Left lung (tissue), 10 donors: Measurements from ENCODE around the gene CYBA. TPM values are rescaled to one million over a fixed set of nuclear protein-coding genes. Genes with fewer than 3 reads are reported as not detected.

ENCODE experiments used
- ATAC-seq: fragments of 200-7000 bp; cut with Tn5 transposase; one replicate; pipeline ENCODE4 v1.9.1; 2020; ENCODE audit warnings: moderate library complexity
- DNase-seq, 4 donors: peaks; one replicate each; pipeline ENCODE4 v3.0.0-alpha.2; 2013 to 2020
- H3K27ac ChIP-seq, 2 donors: fragments of 200-600 bp; sonication (generic) in 1 of 2; one replicate each; pipeline versions ENCODE4 v1.5.0 to v1.8.0; 2020 to 2021
- H3K27me3 ChIP-seq, 2 donors: fragments of 200-600 bp; sonication (generic) in 1 of 2; one replicate each; pipeline versions ENCODE4 v1.5.0 to v1.8.0; 2020 to 2021
- H3K36me3 ChIP-seq, 2 donors: fragments of 200-600 bp; sonication (generic) in 1 of 2; one replicate each; pipeline versions ENCODE4 v1.5.0 to v1.8.0; 2020 to 2021
- H3K4me1 ChIP-seq, 2 donors: fragments of 200-600 bp; one replicate each; pipeline ENCODE4 v1.8.0; 2021
- H3K4me3 ChIP-seq, 2 donors: fragments of 200-600 bp; sonication (generic) in 1 of 2; one replicate each; pipeline versions ENCODE4 v1.5.0 to v1.8.0; 2020 to 2021; ENCODE audit warnings: mild to moderate bottlenecking in 1 of 2
- H3K9me3 ChIP-seq, 2 donors: fragments of 200-600 bp; sonication (generic) in 1 of 2; one replicate each; pipeline versions ENCODE4 v1.5.0 to v1.8.0; 2020 to 2021
- CTCF ChIP-seq, 2 donors: fragments of 200-600 bp; sonication (generic) in 1 of 2; IDR thresholded peaks; one replicate each; pipeline versions ENCODE4 v1.5.0 to v1.8.0; 2021; ENCODE audit warnings: antibody characterized with exemption in 2 of 2
- intact Hi-C, 2 donors: fragments of 100-400 bp; cut with DNase I; formaldehyde crosslinking; loops; one replicate each; pipeline versions ENCODE4 v1.11.2 to v1.14.2; 2022
- polyA plus RNA-seq, 6 donors: library from polyadenylated mRNA; unstranded; fragments of 120-200 nt; gene quantifications; one replicate each; pipeline ENCODE4 v1.2.1, GENCODE V29; 2013; ENCODE audit not compliant: insufficient read length in 6 of 6
- total RNA-seq, 2 donors: library from RNA; stranded (reverse); fragmentation: NEBNext Ultra II Directional; extraction: Animal tissue kit (Norgen Biotek cat#: 25700); gene quantifications; one replicate each; pipeline ENCODE4 v1.2.1, GENCODE V29; 2021
- donor health status: DM: no; HTN: yes; CAD: no.
- donor health status: DM: no; HTN: no; CAD: no.

Gene CYBA
- total and polyA plus RNA-seq, 8 donors, result 48.8 to 396 (median 77.3) TPM

GRCh38 chr16:88677721-88678120 lies 26.9 kb upstream of the CYBA start:
- intact Hi-C loops, result no loop called here
- peaks cover 3 to 42% of the 10 kb centered on the region in 2 donors for H3K27me3 ChIP-seq
- no peaks in the 10 kb centered on the region for H3K9me3 ChIP-seq
- peaks cover 0 to 39% of the 10 kb centered on the region in 2 donors for H3K36me3 ChIP-seq
- ATAC-seq (no peak), DNase-seq (no peak)
- no peak overlapping the region for H3K4me3 ChIP-seq
- no peak overlapping the region for H3K27ac ChIP-seq
- TF ChIP-seq CTCF (IDR thresholded peaks at IDR 0.05), result no peak
- H3K4me1 ChIP-seq, result peaks cover 0 to 24% of the 10 kb centered on the region in 2 donors

DNA sequence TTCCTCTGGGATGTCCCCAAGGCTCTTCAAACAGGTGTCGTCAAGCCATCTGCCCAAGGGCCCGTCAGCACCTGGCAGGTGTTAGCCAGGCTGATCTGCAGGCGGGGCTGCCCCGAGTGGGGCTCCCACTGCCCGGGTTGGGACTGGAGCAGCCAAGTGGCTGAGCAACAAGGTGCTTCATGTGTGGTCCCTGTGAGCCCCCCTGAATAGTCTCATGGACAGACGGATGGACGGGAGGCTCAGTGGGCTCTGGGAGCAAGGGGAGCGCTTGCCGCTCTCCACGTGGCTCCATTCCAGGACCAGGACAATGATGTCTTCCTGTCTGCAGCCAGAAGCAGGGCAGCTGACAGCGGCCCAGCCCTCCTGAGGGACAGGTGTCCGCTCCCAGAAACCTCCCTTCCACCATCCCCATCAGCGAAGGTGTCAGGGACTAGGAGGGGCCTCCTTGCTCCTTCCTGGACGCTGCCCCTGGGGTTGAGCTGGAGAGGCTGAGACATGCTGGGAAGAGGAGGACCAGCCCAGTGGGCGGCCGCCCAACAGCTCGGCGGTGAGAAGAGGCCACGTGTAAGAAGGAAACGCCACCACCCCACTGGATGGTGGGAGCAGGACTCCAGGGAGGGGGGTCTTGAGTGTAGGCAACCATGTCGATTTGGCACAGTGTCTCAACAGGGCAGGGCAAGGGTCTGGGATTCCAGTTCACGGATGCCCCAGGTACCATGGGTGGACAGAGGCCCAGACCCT lies 25.8 kb upstream of the CYBA start:
- Histone ChIP-seq H3K9me3 (no peaks in the 10 kb centered on the region), H3K4me1 (peaks cover 0 to 16% of the 10 kb centered on the region in 2 donors), H3K4me3 (no peak overlapping the region), H3K27me3 (peaks cover 3 to 35% of the 10 kb centered on the region in 2 donors), H3K36me3 (peaks cover 0 to 43% of the 10 kb centered on the region in 2 donors), H3K27ac (no peak overlapping the region)
- DNase-seq (no peak), ATAC-seq (no peak)
- TF ChIP-seq CTCF (IDR thresholded peaks at IDR 0.05), result no peak
- intact Hi-C loops, result no loop called here

DNA sequence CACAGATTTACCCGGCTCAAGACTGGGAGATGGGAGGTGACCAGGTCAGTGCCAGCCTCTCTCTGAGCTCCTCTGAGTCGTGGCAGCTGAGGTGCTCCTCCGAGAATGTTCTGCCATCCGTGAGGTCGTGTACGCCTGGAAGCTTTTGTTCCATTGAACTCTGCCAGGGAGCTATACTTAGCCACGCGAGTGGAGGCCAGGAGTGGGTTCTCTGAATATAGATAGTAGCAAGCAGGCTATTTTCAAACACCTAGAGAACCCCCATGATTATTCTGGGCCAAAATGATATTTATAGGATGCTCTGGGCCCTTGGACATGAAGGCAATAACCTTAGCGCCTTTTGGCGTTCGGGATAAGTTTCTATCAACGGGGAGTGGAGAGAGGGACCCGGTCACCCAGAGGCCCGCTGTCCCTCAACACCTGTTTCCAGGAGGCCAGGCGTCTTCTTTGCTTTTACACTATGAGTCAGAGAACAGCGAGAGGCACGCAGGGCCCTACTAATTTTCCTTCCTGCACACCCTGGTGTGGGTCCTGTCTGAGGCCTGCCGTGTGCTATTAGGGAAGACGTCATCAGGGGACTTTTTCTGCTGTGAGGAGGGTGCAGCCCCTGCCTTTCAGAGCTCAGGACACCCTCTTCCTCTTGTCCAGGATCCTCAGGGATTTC lies 23.0 kb upstream of the CYBA start:
- no peak overlapping the region for H3K27ac ChIP-seq
- H3K27me3 ChIP-seq, result peaks cover 0 to 20% of the 10 kb centered on the region in 2 donors
- no peaks in the 10 kb centered on the region for H3K4me1 ChIP-seq
- H3K36me3 ChIP-seq, result peaks cover 0 to 43% of the 10 kb centered on the region in 2 donors
- H3K9me3 ChIP-seq, result no peaks in the 10 kb centered on the region
- DNase-seq (no peak), ATAC-seq (no peak)
- no peak overlapping the region for H3K4me3 ChIP-seq
- TF ChIP-seq CTCF (IDR thresholded peaks at IDR 0.05), result no peak
- intact Hi-C loops, result no loop called here

DNA sequence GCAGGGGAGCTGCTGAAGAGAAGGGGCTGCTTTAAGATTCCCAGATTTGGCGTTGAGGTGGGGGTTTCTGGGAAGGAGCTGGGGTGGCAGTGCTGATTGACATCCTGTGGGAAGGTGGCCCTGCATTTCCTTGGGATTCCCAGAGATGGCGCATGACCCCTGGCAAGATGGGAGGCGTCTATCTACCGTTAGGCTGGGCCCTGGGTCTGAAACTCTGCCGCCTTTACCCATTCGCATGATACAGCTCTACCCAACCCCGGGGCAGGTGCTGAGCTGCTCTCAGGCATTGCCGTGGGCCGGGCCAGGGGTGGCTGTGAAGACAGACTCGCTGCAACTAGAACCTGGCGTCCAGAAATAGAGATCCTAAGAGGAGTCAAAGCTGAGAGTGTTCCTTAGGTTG lies 21.9 kb upstream of the CYBA start:
- Histone ChIP-seq H3K36me3 (peaks cover 0 to 32% of the 10 kb centered on the region in 2 donors), H3K27me3 (peaks cover 0 to 10% of the 10 kb centered on the region in 2 donors), H3K9me3 (no peaks in the 10 kb centered on the region), H3K27ac (no peak overlapping the region), H3K4me1 (no peaks in the 10 kb centered on the region), H3K4me3 (no peak overlapping the region)
- no peak for TF ChIP-seq CTCF (IDR thresholded peaks at IDR 0.05)
- intact Hi-C loops, result no loop called here
- no peak for ATAC-seq
- no peak for DNase-seq

DNA sequence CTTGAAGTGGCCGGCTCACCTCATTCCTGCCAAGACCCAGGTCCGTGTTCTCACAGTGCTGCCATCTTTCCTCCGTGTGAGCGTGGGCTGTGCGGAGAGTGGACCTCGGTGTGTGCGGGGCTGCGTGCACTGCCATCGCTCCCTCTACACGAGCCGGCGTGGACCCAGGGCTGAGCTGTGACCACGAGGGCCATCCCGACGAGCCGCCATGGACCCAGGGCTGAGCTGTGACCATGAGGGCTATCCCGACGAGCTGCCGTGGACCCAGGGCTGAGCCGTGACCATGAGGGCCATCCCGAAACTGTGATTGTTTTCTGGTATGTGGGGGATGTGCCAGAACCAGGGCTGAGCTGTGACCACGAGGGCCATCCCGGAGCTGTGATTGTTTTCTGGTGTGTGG lies 21.0 kb upstream of the CYBA start:
- H3K36me3 ChIP-seq, result peaks cover 0 to 23% of the 10 kb centered on the region in 2 donors
- H3K4me1 ChIP-seq, result no peaks in the 10 kb centered on the region
- no peak for DNase-seq
- no peaks in the 10 kb centered on the region for H3K27me3 ChIP-seq
- H3K9me3 ChIP-seq, result no peaks in the 10 kb centered on the region
- ATAC-seq, result no peak
- no peak for TF ChIP-seq CTCF (IDR thresholded peaks at IDR 0.05)
- intact Hi-C loops, result no loop called here
- no peak overlapping the region for H3K27ac ChIP-seq
- H3K4me3 ChIP-seq, result no peak overlapping the region
